Measurements from ENCODE around the gene FSTL4. TPM values are rescaled to one million over a fixed set of nuclear protein-coding genes. Genes with fewer than 3 reads are reported as not detected.

FSTL4 gene
- total and polyA plus RNA-seq, 2 donors (not counting 1 experiment from before 2014, with no cell fraction given): 0.31 to 6.7 TPM

DNA sequence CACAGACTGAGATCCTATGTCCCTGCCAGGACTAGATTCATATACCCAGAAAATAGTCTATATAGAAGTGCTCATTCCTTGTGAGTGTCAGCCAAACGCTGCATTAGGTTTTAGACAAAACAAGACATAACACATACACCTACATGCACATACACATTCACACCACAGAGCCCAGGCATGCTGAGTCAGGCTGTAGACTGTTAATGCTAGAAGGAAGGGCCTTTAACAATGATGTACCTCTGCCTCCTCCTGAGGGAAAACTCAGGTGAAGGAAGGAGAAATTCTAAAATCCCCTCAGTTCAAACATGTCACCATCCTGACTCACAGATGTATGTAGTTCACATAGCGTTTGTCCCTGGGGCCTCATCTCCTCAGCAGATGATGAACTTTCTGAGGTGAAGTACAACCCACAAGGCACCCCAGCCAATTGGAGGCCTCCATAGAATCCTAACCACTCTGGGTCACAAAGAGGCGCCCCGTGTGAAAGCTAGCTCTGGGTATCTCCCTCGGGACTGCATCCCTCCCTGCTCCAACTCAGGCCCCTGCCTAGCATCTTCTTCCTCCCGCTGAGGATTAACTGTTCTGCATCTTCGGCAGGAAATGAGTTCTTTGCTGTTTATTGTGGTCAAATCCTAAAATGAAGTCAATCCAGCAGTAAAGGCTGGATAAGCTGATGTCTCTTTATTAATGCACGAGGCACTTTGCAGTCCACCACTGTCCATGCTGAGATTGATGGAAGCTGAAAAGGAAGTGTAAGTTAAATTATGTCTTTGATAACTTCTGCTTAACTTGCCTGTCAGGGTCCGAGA, 40.8 kb upstream of the FSTL4 start:
- Histone ChIP-seq H3K9me3 (ENCODE audit: control extremely low read depth in 1 of 3, control insufficient read depth in 2 of 3, insufficient read depth in 1 of 3, low read length in 2 of 3) (no peaks in the 10 kb centered on the region), H4K20me1 (ENCODE audit: control insufficient read depth, insufficient read depth, low read length, poor library complexity, severe bottlenecking) (no peaks in the 10 kb centered on the region), H3K27ac (ENCODE audit: low read length in 2 of 2) (no peak overlapping the region), H3K4me1 (ENCODE audit: control insufficient read depth in 2 of 2, insufficient read depth in 2 of 2, low read length in 2 of 2) (peaks cover 0 to 5% of the 10 kb centered on the region in 2 donors), H3K36me3 (replicated peaks in 1 of 2; ENCODE audit: control extremely low read depth in 1 of 2, control insufficient read depth in 1 of 2, extremely low read depth in 1 of 2, insufficient read depth in 2 of 2, low read length in 1 of 2) (no peaks in the 10 kb centered on the region), H3K4me2 (replicated peaks; ENCODE audit: low read depth, low read length, poor library complexity, severe bottlenecking) (no peak overlapping the region), H2AFZ (ENCODE audit: insufficient read depth, low read depth, low read length, poor library complexity, severe bottlenecking) (no peak overlapping the region), H3K79me2 (ENCODE audit: control insufficient read depth, insufficient read depth, low read length) (no peaks in the 10 kb centered on the region), H3K27me3 (replicated peaks in 1 of 4; ENCODE audit: control extremely low read depth in 1 of 4, control insufficient read depth in 3 of 4, insufficient read depth in 4 of 4, low read length in 3 of 4) (peaks cover 0 to 7% (median 0%) of the 10 kb centered on the region in 4 experiments), H3K9ac (ENCODE audit: low read length) (no peak overlapping the region), H3K4me3 (ENCODE audit: control extremely low read depth in 1 of 5, extremely low read depth in 1 of 5, insufficient read depth in 1 of 5, low read depth in 2 of 5, low read length in 4 of 5) (no peak overlapping the region)
- no peak for TF ChIP-seq EZH2 (IDR thresholded peaks at IDR 0.05; ENCODE audit: borderline replicate concordance, insufficient read depth, low read depth, low read length, poor library complexity, severe bottlenecking)
- TF ChIP-seq, protein P1, sequence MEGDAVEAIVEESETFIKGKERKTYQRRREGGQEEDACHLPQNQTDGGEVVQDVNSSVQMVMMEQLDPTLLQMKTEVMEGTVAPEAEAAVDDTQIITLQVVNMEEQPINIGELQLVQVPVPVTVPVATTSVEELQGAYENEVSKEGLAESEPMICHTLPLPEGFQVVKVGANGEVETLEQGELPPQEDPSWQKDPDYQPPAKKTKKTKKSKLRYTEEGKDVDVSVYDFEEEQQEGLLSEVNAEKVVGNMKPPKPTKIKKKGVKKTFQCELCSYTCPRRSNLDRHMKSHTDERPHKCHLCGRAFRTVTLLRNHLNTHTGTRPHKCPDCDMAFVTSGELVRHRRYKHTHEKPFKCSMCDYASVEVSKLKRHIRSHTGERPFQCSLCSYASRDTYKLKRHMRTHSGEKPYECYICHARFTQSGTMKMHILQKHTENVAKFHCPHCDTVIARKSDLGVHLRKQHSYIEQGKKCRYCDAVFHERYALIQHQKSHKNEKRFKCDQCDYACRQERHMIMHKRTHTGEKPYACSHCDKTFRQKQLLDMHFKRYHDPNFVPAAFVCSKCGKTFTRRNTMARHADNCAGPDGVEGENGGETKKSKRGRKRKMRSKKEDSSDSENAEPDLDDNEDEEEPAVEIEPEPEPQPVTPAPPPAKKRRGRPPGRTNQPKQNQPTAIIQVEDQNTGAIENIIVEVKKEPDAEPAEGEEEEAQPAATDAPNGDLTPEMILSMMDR (IDR thresholded peaks at IDR 0.05): no peak
- ATAC-seq (ENCODE audit: low read depth) (no peak), DNase-seq (no peak)
- intact Hi-C loops (cut with micrococcal nuclease): no loop called here
- ChIA-PET CTCF (no interaction called here), POLR2A (no interaction called here)
- Mint-ChIP-seq H3K27ac (no peak overlapping the region), H3K27me3 (peaks cover 23% of the 10 kb centered on the region), H3K4me3 (no peak overlapping the region), H3K4me1 (peaks cover 1% of the 10 kb centered on the region), H3K9me3 (ENCODE audit: insufficient read depth) (peaks cover 3% of the 10 kb centered on the region)
- WGBS (ENCODE audit: insufficient coverage): 75% methylated on average over 4 of the region's 9 CpGs

All from B cell (primary cell).